Activated CD4-positive, alpha-beta T cell treated with anti-CD3 and anti-CD28 coated beads for 1 hour (primary cell): ENCODE data around the gene NAT8L.

Experiments used
- DNase-seq: peaks from one replicate; pipeline ENCODE4 v3.0.0-alpha.2; 2020

NAT8L gene

DNA sequence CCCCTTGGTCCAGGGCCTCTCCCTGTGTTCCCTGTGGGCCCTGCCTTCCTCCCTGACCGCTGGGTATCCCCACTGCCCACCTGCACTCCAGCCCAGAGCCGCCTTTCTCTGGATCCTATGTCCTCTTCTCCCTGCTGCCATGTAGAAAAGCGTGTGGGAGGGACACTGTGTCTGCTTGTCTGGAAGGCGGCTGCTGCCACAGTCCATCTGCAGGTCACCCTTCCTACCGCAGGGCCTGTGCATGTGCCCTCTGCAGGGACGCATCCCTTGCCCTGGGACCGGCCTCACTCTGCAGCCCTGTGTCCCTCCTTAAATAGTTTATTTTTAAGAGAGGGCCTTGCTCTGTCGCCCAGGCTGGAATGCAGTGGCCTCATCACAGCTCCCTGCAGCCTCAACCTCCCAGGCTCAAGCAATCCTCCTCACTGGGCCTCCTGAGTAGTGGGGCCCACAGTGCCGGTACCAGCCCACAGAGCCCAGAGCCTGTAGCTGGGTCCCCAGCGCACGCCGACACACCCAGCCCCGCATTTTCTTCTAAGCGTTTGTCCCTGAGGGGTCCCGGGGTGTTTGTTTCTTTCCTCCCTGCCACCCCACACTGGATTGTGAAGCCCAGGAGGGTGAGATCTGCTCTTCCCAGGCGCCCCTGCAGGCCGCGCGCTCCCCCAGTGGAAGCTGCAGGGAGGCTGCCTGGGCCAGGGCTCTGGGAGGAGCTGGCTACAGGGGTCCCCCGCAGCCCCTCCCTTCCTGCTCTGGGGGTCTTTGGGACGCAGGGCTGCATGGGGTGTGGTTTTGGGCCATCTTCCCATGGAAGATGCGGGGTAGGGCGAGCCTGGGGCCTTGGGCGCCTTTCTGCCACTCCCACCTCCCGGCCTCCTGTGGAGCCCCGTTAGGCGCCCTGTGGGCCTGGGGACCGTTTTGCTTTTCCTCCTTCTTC, 12.8 kb upstream of the NAT8L start:
- DNase-seq, result no peak

GRCh38 chr4:2047031-2047660, 12.0 kb upstream of the NAT8L start:
- DNase-seq, result no peak

DNA sequence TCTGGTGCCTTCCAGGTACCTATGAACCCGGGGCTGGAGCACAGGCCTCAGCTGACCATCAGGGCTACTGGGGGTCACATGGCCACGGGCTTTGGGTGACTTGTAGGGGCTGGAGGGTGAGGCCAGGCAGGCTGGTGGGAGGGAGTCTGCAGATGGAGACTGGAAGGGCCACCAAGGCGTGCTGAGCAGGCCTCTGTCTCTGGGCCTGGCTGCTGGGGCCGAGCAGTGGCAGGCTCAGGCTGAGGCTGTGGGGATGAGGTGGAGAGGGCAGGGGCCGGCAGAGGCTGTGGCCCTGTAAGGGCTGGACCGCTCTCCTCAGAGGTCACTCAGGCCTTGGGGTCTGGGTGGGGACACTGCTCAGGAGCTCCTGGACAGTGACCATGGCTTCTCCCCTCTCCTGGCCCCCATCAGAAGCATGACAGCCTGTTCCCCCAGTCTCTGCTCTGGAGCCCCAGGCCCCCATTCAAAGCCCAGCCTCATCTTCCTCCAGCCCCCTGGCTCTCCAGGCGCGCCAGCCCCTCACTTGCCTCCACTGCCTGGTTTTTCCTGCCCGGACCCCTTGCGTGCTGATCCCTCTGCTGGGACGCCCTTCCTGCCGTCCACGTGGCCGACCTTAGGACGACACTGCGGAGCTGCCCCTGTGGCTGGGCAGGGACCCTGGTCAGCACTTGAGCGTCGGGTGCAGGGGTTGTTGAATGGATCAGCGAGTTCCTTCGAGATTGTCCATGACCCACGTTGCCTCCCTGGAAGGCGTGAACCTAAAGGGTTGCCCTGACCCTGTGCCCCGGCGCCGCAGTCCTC, 11.1 kb upstream of the NAT8L start:
- DNase-seq, result no peak

DNA sequence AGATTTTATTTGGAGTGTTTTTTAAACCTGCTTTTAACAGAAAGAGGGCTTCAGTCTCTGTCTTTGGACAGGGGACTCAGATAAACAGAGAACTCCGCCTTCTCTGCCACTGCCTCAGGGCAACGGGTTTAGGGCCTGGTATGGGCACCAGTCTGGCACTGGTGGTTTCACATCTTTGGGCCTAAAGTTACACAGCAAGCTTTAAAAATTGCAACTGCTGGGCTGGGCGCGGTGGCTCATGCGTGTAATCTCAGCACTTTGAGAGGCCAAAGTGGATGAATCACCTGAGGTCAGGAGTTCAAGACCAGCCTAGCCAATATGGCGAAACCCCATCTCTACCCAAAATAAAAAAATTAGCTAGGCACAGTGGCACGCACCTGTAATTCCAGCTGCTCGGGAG, 10.3 kb upstream of the NAT8L start:
- no peak for DNase-seq

GRCh38 chr4:2049381-2049780, 9.7 kb upstream of the NAT8L start:
- no peak for DNase-seq

GRCh38 chr4:2049811-2050210, 9.3 kb upstream of the NAT8L start:
- no peak for DNase-seq

DNA sequence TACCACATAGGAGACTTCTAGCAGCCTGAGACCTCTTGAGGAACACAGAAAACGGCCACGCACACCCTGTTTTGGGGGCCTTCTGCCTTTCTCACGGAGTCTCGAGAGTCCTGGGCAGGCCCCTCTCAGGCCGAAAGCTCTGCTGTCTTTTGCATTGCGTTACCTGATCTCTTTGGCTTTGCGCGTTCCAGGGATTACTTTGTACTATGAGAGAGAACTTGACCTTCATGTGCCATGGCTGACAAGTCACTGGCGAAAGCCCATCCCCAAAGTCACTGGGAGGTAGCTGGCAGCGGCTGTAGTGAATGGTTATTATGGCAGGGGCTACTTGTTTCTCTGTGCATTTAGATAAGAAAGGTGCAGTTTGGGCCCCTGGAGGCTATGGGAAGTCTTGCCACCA, 8.0 kb upstream of the NAT8L start:
- no peak for DNase-seq

GRCh38 chr4:2054217-2054616, 4.9 kb upstream of the NAT8L start:
- no peak for DNase-seq

DNA sequence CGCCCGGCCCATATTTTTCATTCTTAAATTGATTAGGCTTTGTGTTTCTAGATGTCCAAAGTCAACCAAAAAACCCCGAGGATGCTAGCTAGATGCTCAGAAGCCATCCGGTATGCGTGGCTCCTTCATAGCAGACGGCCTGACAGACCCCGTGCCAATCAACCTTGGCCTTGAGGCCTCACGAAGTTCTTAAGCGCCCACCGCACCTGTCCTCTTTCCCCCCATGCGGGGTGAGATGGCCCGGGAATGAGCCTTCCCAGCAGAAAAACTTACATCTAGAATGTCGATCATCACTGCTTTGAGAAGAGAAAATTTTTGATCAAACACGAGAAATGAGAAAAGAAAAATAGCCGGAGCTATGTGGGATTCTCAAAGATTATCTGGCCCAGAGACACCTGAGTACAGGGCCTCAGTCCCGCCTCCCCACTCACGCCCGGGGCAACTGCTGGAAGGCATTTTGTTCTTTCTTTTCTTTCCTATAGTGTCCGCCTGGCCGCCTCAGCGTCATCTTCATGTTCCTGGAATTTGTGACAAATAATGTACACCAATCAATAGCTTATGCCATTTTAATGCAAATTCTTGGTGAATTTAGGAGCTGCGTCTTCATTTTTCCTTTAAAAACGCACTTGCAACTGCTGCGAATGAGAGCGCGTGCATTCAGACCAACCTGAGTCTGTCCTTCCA, 1.6 kb upstream of the NAT8L start:
- no peak for DNase-seq

DNA sequence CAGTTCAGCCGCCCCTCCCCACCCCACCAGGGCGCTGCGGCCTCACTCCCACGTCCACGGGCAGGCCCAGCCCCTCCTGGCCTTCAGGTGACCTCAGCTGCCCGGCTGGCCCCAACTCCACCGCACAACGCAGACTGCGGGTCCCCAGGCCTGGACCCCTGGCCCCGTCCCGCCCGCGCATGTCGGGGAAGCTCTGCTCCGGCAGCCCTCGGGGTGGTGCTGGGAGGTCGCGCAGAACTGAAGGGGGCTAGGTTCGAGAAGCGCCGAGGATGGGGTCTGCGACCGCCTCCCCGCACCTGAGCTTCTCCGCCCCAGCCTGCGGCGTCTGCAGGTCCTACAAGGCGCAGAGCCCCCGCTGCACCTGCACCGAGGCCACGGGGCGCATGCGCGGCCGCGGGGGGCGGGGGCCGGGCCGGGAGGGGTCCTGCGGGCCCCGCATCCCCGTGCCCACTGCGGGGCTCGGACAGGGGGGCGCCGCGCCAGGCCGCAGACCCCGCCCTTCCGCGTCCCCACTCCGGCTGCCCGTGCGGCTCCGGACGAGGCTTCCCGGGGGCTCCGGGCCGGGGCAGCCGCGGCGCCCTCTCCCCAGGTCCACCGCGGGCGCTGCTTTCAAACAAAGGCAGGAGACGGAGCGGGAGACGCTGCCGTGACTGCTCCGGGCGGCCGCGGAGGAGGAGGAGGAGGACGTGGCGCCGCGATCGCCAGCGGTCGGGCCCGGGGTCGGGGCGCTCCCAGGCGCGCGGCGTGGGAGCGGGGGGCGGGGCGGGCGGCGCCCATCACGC, 672 bp upstream of the NAT8L start:
- DNase-seq, result no peak

DNA sequence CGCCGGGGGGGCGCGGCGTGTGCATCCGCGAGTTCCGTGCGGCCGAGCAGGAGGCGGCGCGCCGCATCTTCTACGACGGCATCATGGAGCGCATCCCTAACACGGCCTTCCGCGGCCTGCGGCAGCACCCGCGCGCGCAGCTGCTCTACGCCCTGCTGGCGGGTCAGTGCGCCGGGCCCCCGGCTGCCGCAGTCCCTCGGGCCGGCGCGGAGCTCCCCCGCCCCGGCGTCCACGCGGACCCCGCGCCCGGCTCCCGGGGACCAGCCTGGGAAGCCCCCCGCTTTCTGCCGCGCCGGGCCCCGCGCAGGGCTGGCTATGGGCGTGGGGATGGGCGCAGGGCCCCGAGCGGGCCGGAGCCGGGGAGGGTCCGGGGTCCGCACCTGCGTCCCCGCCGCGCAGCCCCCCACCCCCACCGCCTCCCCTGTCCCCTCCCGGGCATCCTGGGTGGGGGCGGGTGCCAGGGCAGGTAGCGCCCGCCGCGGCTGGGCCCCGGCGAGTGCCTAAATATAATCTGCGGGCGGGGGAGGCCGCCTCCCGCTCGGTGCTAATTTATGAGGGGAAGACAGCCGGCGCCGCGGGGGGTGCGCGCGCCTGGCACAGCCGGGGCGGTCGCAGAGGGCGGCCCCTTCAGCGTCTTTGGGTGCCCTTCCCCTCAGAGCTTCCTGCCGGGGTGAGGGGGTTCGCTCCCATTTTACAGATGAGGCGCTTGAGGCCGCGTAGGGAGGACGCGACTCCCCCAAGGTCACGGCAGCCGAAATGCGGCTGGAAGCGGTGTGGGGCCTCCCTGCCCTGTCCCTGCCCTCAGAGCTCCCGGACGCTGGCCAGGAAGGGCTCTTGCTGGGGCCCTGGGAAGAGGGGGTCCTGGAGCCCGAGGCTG, 837 bp downstream of the NAT8L start:
- DNase-seq, result no peak

DNA sequence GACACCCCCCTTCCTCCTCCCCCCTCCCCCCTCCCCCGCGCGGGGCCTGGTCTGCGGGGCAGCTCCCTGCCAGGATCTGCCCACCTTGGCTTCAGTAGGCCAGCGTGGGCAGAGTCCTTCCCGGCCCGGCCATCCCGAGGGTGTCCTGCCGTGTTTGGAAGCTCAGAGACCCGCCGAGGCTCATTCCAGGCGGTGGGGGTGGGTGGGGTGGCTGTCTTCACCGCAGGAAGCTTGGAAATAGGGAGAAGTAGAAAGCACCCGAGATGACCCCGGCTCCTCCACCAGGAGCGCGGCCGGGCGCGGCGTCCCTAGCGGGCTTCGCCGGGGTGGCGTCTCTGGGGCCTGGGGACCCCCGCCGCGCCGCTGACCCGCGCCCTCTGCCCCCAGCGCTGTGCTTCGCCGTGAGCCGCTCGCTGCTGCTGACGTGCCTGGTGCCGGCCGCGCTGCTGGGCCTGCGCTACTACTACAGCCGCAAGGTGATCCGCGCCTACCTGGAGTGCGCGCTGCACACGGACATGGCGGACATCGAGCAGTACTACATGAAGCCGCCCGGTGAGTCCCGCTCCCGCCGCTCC, 1.6 kb downstream of the NAT8L start:
- DNase-seq, result no peak

DNA sequence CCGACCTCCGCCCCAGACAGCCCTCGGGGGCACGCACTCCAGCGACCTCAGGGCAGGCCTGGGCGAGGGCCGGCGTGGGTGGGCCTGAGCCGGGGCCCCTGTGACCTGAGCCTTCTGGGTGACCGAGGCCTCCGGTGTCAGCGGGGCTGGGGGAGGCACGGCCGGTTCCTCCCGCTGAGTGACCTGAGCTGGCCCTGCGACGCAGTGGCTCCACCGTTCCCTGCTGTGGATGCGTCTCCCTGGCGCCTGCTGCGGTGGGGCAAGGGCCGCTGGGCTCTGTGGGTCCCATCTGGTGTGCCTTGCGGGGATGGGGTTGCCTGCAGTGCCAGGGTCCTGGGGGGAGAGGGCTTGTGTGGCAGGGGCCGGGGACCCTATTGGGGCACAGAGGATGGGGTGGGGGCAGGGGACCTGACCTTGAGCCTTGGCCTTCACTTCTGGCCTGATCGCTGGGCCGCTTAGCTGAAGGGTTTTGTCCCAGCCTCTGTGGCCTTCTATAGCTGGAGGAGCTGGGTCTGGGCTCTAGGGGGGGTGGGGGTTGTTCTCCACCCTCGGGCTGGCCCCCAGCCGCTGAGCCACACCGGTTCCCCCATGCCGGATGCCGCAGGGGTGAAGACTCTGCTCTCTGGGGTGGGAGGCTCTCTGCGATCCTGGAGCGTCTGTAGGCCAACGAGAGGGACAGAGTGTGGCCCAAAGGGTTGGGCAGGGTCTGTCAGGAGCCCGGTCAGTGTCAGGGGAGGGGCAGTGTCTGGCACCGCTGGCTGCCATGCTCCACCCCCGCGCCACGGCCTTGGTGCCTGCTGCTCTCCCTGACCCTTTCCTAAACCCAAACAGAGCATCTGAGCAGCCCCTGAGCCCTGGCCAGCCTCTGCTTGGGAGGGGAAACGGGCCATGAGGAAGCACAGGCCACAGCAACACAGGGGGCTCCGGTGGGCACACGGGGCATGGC, 2.3 kb downstream of the NAT8L start:
- no peak for DNase-seq

DNA sequence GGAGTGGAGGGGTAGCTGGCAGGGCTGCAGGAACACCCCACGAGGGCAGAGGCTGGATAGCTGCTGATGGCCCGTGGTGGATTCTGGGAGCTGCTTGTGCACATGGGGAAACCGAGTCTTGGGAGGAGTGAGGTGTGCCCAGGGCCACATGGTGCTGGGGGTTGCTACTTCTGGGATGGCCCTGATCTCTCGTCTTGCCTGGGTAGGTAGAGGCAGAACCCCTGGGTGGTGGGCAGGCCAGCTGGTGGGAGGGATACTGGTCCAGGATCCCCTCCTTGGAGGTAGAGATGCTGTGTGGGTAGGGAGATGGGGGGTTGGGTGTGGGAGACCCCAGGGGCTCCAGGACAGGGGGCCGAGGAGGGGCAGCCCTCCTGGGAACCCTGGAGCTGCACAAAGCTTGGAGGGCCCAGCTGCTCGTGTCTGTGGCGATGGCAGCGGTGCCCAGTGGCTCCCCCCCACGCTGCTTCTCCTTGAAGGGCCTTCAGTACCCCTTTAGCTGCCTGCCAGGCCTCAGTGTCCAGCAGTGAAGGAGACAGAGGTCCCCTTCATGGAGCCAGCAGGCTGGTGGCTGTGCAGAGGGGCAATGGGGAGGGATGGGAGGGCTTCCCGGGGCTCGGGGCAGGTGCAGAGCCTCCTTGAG, 3.2 kb downstream of the NAT8L start:
- DNase-seq, result no peak

DNA sequence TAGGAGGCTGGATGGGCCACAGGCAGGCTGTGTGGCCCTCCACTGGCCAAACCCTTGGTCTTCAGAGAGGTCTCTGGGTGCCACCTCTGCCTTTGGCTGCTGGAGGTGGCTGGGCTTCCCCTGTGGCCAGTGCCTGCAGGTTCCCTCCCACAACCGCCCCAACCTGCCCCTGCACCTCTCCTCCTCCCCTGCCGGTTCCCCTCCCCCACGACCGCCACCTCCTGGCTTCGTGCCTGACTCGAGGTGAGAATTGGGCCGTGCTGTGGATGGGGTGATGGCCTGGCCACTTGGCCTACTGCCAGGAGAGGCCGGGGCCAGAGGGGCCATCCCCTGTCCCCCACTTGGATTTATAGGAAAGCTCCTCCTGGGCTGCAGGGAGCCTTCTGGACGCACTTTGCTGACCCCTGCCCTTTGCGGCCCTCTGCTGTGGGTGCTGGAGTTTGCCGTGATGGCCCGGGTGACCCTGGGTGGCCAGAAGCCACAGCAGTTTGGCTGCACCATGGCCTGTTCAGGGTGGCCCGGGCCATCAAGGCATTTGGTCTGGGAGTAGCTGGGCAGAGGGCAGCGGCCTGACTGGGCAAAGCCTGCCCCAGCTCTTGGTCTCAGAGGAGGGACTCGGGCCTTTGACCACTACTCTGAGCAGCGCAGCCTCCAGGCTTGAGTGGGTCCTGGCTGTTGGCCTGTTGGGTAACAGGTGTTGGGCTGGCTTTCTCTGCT, 3.8 kb downstream of the NAT8L start:
- DNase-seq, result no peak

DNA sequence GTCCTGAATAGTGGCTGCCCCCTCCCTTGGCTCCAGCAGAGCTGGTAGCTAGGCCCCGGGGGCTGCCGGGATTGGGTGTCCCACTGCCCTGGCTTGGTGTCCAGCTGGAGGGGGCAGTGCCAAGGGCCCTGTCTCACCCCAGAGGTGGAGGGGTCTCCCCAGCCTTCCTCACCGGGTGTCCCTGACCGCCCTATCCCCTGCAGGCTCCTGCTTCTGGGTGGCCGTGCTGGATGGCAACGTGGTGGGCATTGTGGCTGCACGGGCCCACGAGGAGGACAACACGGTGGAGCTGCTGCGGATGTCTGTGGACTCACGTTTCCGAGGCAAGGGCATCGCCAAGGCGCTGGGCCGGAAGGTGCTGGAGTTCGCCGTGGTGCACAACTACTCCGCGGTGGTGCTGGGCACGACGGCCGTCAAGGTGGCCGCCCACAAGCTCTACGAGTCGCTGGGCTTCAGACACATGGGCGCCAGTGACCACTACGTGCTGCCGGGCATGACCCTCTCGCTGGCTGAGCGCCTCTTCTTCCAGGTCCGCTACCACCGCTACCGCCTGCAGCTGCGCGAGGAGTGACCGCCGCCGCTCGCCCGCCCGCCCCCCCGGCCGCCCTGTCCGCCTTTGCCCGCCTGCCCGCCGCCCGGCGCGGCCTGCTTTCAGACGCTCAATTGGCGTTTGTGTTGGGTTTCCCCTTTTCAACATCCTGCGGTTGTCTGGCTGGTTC, 4.6 kb downstream of the NAT8L start:
- DNase-seq, result no peak

GRCh38 chr4:2064276-2064991, 5.3 kb downstream of the NAT8L start:
- no peak for DNase-seq
